PC-3 (cell line): Measurements from ENCODE around the gene ACTG2. TPM values are rescaled to one million over a fixed set of nuclear protein-coding genes. Genes with fewer than 3 reads are reported as not detected.

ENCODE experiments used
- ATAC-seq: fragments of 200-7000 bp; cut with Tn5 transposase; 2 replicates; pipeline ENCODE4 v1.9.1; 2020; ENCODE audit warnings: mild to moderate bottlenecking, moderate library complexity
- BruUV-seq: library from RNA; stranded (reverse); fragments of 400-500 nt; replicated peaks from 2 replicates; lab custom pipeline; 2021; lab: Mats Ljungman, UMichigan
- CTCF ChIA-PET: fragments of 300-600 bp; sonication (Branson Sonifier 250); formaldehyde crosslinking; loops from one replicate; lab custom pipeline; 2022; ENCODE audit warnings: antibody characterized with exemption; lab: Charles Lee
- POLR2A ChIA-PET: fragments of 300-600 bp; sonication (Branson Sonifier 250); formaldehyde crosslinking; loops from one replicate; lab custom pipeline; 2022; ENCODE audit warnings: antibody characterized with exemption; ENCODE audit not compliant: unreplicated experiment; lab: Charles Lee
- DNase-seq: peaks from one replicate; pipeline ENCODE4 v3.0.0-alpha.2; 2015
- H2AFZ ChIP-seq: fragments of 300-600 bp; sonication (generic); 2 replicates; pipeline ENCODE4 v1.6.0; 2016; ENCODE audit warnings: antibody characterized with exemption, low read length
- H3F3A ChIP-seq: fragments of 300-600 bp; sonication (generic); one replicate; pipeline ENCODE4 v1.6.0; 2017; ENCODE audit warnings: antibody characterized with exemption, low read length, control low read depth, mild to moderate bottlenecking; ENCODE audit not compliant: unreplicated experiment
- H3K27ac ChIP-seq: fragments of 300-600 bp; sonication (generic); 2 replicates; pipeline ENCODE4 v1.5.1; 2016; ENCODE audit warnings: mild to moderate bottlenecking, low read length
- H3K27me3 ChIP-seq: fragments of 300-600 bp; sonication (generic); 2 replicates; pipeline ENCODE4 v1.6.1; 2016; ENCODE audit warnings: low read length, mixed read lengths
- H3K36me3 ChIP-seq: fragments of 300-600 bp; sonication (generic); 2 replicates; pipeline ENCODE4 v1.6.1; 2016; ENCODE audit warnings: low read depth, mixed run types, low read length, mixed read lengths
- H3K4me1 ChIP-seq: fragments of 300-600 bp; sonication (generic); 2 replicates; pipeline ENCODE4 v1.5.1; 2016; ENCODE audit warnings: low read length; ENCODE audit not compliant: insufficient read depth
- H3K4me2 ChIP-seq: fragments of 300-600 bp; sonication (generic); 2 replicates; pipeline ENCODE4 v1.6.0; 2016; ENCODE audit warnings: low read length
- H3K4me3 ChIP-seq: fragments of 300-600 bp; sonication (generic); 2 replicates; pipeline ENCODE4 v1.5.1; 2016; ENCODE audit warnings: mild to moderate bottlenecking, low read length, mixed read lengths
- H3K79me2 ChIP-seq: fragments of 300-600 bp; sonication (generic); 2 replicates; pipeline ENCODE4 v1.6.1; 2017; ENCODE audit warnings: low read length, mixed read lengths
- H3K9ac ChIP-seq: fragments of 300-600 bp; sonication (generic); 2 replicates; pipeline ENCODE4 v1.6.0; 2016; ENCODE audit warnings: mild to moderate bottlenecking, low read length
- H3K9me2 ChIP-seq: fragments of 300-600 bp; sonication (generic); replicated peaks from 2 replicates; pipeline ENCODE4 v1.6.1; 2016; ENCODE audit warnings: mixed run types, low read length, mixed read lengths
- H3K9me3 ChIP-seq: fragments of 300-600 bp; sonication (generic); 2 replicates; pipeline ENCODE4 v1.6.1; 2016; ENCODE audit warnings: low read length, mixed read lengths
- H4K20me1 ChIP-seq: fragments of 300-600 bp; sonication (generic); 2 replicates; pipeline ENCODE4 v1.6.1; 2016; ENCODE audit warnings: low read length, mixed read lengths
- CTCF ChIP-seq: fragments of 300-600 bp; sonication (generic); conservative IDR thresholded peaks from 2 replicates; pipeline ENCODE4 v1.5.1; 2017; ENCODE audit warnings: antibody characterized with exemption, low read depth, mild to moderate bottlenecking, low read length
- EZH2 ChIP-seq: fragments of 300-600 bp; sonication (generic); IDR thresholded peaks from one replicate; pipeline ENCODE4 v1.6.1; 2017; ENCODE audit warnings: antibody characterized with exemption, mild to moderate bottlenecking, low read length; ENCODE audit not compliant: unreplicated experiment
- EZH2phosphoT487 ChIP-seq: fragments of 300-600 bp; sonication (generic); IDR thresholded peaks from 2 replicates; pipeline ENCODE4 v1.6.1; 2018; ENCODE audit warnings: mild to moderate bottlenecking, antibody characterized with exemption, low read length, borderline replicate concordance
- intact Hi-C: fragments of 100-400 bp; cut with micrococcal nuclease; formaldehyde crosslinking; loops from 2 replicates; pipeline ENCODE4 v1.9.0; 2023
- total RNA-seq: library from RNA; depleted of rRNA; stranded (reverse); fragments of >200 nt; gene quantifications from 2 replicates; pipeline ENCODE4 v1.2.3, GENCODE V29; 2014

ACTG2 gene
- total RNA-seq, 1 experiment from 2014 or later: 3.8 TPM

GRCh38 chr2:73925033-73925704, 32.4 kb downstream of the ACTG2 start:
- no peak for TF ChIP-seq EZH2
- no peak for TF ChIP-seq CTCF
- TF ChIP-seq EZH2phosphoT487: no peak
- no peaks in the 10 kb centered on the region for H3F3A ChIP-seq
- ChIA-PET POLR2A (no interaction called here), CTCF (no interaction called here)
- no peaks in the 10 kb centered on the region for H3K9me3 ChIP-seq
- H3K9me2 ChIP-seq: no peaks in the 10 kb centered on the region
- H3K4me3 ChIP-seq: no peak overlapping the region
- H3K9ac ChIP-seq: no peak overlapping the region
- DNase-seq (no peak), ATAC-seq (no peak)
- no peak overlapping the region for H3K27ac ChIP-seq
- H3K36me3 ChIP-seq: no peaks in the 10 kb centered on the region
- 0 out of 2 replicates have a peak overlapping the region, but pooled peaks have one; percentile 41 for H2AFZ ChIP-seq
- BruUV-seq: no TSS peak
- no peaks in the 10 kb centered on the region for H3K27me3 ChIP-seq
- H4K20me1 ChIP-seq: no peaks in the 10 kb centered on the region
- peaks cover 34% of the 10 kb centered on the region for H3K79me2 ChIP-seq
- no peak overlapping the region for H3K4me2 ChIP-seq
- intact Hi-C loops: no loop called here
- peaks cover 34% of the 10 kb centered on the region for H3K4me1 ChIP-seq

- Histone ChIP-seq H3K4me2 (peak overlapping the region; percentile 89), H3K79me2 (peaks cover 40% of the 10 kb centered on the region), H3K4me3 (peak overlapping the region; percentile 75), H3K9ac (peak overlapping the region; percentile 97), H3K27me3 (no peaks in the 10 kb centered on the region), H3K9me3 (no peaks in the 10 kb centered on the region), H3K27ac (no peak overlapping the region), H3F3A (no peaks in the 10 kb centered on the region), H4K20me1 (no peaks in the 10 kb centered on the region), H2AFZ (peak overlapping the region; percentile 79), H3K4me1 (peaks cover 34% of the 10 kb centered on the region), H3K9me2 (no peaks in the 10 kb centered on the region), H3K36me3 (no peaks in the 10 kb centered on the region)
- ChIA-PET POLR2A (no interaction called here), CTCF (no interaction called here)
- TF ChIP-seq EZH2 (no peak), CTCF (no peak)
- intact Hi-C loops: loop anchor here (2.0 kb wide), 1 partner anchor 97 kb away; the partner anchor contains the start of gene STAMBP
- BruUV-seq: TSS peak; percentile 99
- ATAC-seq (no peak), DNase-seq (no peak)
Measured at GRCh38 chr2:73925853-73926492, 33.2 kb downstream of the ACTG2 start.
